Fibroblast of villous mesenchyme (primary cell): ENCODE measurements around the gene FBL. TPM values are rescaled to one million over a fixed set of nuclear protein-coding genes. Genes with fewer than 3 reads are reported as not detected.
"Not testable (repeated sequence)": the region's sequence is repeated elsewhere in the genome, so short reads cannot be mapped to it uniquely, and the experiment has no call there.

Experiments used
- DNase-seq: peaks from one replicate; pipeline ENCODE4 v3.0.0-alpha.2; 2010; ENCODE audit warnings: low read depth
- H3K4me3 ChIP-seq: 2 replicates; pipeline ENCODE4 v1.5.1; 2011; ENCODE audit warnings: low read depth, mild to moderate bottlenecking, low read length
- total RNA-seq: library from RNA; depleted of rRNA; stranded (reverse); fragments of >200 nt; gene quantifications from 2 replicates; pipeline ENCODE4 v1.2.3, GENCODE V29; 2012
- TF ChIP-seq, protein P1 (sequence below): IDR thresholded peaks from 2 replicates; pipeline ENCODE4 v1.5.1; 2012; ENCODE audit warnings: low read depth, mild to moderate bottlenecking, low read length; ENCODE audit not compliant: insufficient read depth

FBL gene
- total RNA-seq, 1 donor: 83.3 TPM

GRCh38 chr19:39881495-39882110, 35.4 kb upstream of the FBL start:
- DNase-seq: peak; percentile 13
- TF ChIP-seq, protein P1, sequence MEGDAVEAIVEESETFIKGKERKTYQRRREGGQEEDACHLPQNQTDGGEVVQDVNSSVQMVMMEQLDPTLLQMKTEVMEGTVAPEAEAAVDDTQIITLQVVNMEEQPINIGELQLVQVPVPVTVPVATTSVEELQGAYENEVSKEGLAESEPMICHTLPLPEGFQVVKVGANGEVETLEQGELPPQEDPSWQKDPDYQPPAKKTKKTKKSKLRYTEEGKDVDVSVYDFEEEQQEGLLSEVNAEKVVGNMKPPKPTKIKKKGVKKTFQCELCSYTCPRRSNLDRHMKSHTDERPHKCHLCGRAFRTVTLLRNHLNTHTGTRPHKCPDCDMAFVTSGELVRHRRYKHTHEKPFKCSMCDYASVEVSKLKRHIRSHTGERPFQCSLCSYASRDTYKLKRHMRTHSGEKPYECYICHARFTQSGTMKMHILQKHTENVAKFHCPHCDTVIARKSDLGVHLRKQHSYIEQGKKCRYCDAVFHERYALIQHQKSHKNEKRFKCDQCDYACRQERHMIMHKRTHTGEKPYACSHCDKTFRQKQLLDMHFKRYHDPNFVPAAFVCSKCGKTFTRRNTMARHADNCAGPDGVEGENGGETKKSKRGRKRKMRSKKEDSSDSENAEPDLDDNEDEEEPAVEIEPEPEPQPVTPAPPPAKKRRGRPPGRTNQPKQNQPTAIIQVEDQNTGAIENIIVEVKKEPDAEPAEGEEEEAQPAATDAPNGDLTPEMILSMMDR: peak; percentile 42
- not testable (repeated sequence) for H3K4me3 ChIP-seq

GRCh38 chr19:39880241-39880640, 34.1 kb upstream of the FBL start:
- not testable (repeated sequence) for H3K4me3 ChIP-seq, DNase-seq

DNA sequence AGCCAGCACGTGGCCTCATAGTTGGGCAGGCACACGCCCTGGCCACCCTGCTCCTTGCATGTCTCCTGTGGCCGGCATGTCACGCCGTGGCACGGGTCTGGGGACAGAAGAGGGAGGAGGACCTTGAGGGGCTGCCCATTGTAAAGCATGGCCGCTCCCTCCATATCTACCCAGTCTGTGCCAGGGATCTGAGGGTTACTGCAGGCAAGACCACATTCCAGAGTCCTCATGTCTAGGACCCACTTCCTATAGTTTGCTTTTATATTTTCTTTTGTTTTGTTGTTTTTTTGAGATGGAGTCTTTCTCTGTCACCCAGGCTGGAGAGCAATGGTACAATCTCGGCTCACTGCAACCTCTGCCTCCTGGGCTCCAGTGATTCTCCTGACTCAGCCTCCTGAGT, 33.6 kb upstream of the FBL start:
- not testable (repeated sequence) for DNase-seq, H3K4me3 ChIP-seq

DNA sequence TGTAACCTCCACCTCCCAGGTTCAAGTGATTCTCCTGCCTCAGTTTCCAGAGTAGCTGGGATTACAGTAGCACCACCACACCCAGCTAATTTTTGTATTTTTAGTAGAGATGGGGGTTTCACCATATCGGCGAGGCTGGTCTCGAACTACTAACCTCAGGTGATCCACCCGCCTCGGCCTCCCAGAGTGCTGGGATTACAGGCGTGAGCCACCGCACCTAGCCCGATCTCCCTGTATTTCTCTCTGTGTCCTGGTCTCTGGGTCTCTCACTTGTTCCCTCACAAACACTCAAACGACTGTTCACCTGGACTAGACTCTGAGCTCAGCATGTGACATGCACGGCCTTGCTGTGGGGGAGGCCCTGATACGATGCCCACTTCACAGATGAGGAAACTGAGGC, 32.7 kb upstream of the FBL start:
- not testable (repeated sequence) for DNase-seq, H3K4me3 ChIP-seq

- TF ChIP-seq, protein P1: no peak
These were observed 32.2 kb upstream of the FBL start for GRCh38 chr19:39878398-39878797.

GRCh38 chr19:39877982-39878381, 31.8 kb upstream of the FBL start:
- H3K4me3 ChIP-seq, DNase-seq: not testable (repeated sequence)

More at GRCh38 chr19:39878398-39878797, 32.2 kb upstream of the FBL start:
- H3K4me3 ChIP-seq: no peak overlapping the region
- no peak for DNase-seq

DNA sequence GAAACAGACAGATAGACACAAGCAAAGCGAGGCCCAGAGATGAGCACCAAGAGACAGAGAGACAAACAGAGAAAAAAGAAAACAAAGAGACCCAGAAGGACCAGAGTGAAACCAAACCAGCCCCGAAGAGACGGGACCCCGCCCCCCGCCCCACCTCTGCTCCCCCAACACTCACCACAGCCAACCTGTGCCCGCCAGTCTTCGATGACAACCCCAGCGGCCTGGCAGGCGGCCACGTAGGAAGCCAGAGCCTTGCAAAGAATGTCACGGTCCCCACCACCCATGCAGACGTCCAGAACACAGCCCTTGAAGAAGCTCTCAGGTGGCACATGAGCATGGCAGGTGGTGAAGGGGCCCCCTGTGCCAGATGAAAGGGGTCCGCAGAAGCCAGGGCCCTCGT, 31.3 kb upstream of the FBL start:
- DNase-seq, H3K4me3 ChIP-seq: not testable (repeated sequence)

DNA sequence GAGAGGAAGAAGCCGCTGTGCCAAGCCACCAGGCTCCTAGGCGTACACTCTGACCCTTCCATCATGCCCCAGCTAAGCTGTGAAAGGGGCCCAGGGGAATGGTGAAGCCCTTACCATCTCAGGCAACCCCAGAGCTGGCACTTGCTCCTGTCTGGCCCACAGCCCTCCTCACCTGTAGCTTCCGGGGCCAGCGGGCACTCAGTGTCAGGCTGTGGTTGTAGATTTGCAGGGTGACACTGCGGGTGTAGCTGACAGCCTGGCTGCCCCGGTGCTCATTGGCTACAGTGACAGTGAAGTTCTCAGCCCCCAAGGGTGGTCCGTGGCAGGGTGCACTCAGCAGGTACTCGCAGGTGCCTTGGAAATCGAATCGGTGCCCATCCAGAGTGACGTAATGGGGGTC, 30.3 kb upstream of the FBL start:
- H3K4me3 ChIP-seq, DNase-seq: not testable (repeated sequence)

DNA sequence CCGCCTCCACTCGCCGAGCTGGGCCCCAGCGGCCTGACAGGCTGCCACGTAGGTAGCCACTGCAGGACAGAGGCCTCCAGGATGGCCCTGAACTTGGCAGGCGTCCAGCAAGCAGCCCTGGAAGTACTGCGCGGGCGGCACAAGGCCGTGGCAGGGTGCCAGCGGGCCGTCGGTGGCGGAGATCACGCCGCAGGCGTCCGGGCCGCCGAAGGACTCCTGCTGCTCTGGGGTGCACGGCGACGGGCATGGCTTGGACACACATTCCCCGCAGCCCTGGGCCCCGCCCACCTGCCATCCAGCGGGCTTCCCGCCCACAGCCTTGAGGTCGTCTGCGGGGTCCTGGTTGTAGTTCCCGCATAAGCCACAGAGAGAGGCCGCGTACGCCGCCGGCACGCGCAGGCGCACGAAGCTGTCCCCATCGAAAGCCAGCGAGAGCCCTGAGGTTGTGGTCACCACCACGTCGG, 29.3 kb upstream of the FBL start:
- not testable (repeated sequence) for DNase-seq, H3K4me3 ChIP-seq

GRCh38 chr19:39874404-39874803, 28.2 kb upstream of the FBL start:
- no peak for DNase-seq

DNA sequence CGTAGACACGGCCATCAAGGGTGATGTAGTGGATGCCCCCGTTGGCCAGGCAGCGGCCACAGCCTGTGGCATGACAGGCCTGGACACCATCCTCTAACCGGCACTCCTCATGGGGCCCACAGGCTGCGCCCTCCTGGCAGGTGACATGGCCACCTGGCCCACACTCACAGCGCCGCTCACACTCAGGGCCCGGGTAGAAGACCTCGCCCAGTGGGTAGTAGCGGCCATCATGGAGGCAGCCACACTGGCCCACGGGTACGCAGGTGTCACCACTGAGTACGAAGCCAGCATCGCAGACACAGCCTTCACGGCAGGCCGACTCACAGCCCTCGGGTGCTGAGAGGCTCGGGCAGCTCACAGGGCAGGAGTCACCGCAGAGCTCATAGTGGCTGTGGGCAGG, 27.2 kb upstream of the FBL start:
- no peak for DNase-seq
- H3K4me3 ChIP-seq: no peak overlapping the region
- TF ChIP-seq, protein P1: no peak

More at GRCh38 chr19:39874404-39874803, 28.2 kb upstream of the FBL start:
- no peak overlapping the region for H3K4me3 ChIP-seq
- TF ChIP-seq, protein P1: no peak
